Urinary bladder (tissue), 4 donors: ENCODE data around the gene MTCL1. TPM values are rescaled to one million over a fixed set of nuclear protein-coding genes. Genes with fewer than 3 reads are reported as not detected.
"Not testable (repeated sequence)": the region's sequence is repeated elsewhere in the genome, so short reads cannot be mapped to it uniquely, and the experiment has no call there.

Source experiments
- DNase-seq: peaks from one replicate; pipeline ENCODE4 v3.0.0-alpha.2; 2015; ENCODE audit errors: extremely low spot score
- H3K27ac ChIP-seq: one replicate; pipeline ENCODE4 v1.5.1; 2013; ENCODE audit warnings: low read depth, mild to moderate bottlenecking, moderate library complexity
- H3K36me3 ChIP-seq: one replicate; pipeline ENCODE4 v1.6.1; 2013; ENCODE audit warnings: mild to moderate bottlenecking, moderate library complexity; ENCODE audit not compliant: insufficient read depth
- H3K4me1 ChIP-seq: one replicate; pipeline ENCODE4 v1.6.1; 2013; ENCODE audit warnings: mild to moderate bottlenecking, moderate library complexity; ENCODE audit not compliant: insufficient read depth
- H3K4me3 ChIP-seq: one replicate; pipeline ENCODE4 v1.5.1; 2013; ENCODE audit warnings: low read depth, low read length
- WGBS: extraction: QIAGEN DNeasy Blood & Tissue Kit; methylation state at CpG from one replicate; pipeline ENCODE4 v1.1.7; 2013; 5-methylcytosine and 5-hydroxymethylcytosine counted together
- polyA plus RNA-seq: library from polyadenylated mRNA; stranded (reverse); fragments of 200-250 nt; gene quantifications from one replicate; pipeline ENCODE4 v1.2.3, GENCODE V29; 2013
- total RNA-seq: library from RNA; depleted of rRNA; stranded (reverse); fragments of >200 nt; gene quantifications from one replicate; pipeline ENCODE4 v1.2.3, GENCODE V29; 2014
- donor health status: healthy with polysubstance abuse.
- donor health status: healthy.

Gene MTCL1
- total and polyA plus RNA-seq, 2 donors = 16.6 to 24.2 TPM

DNA sequence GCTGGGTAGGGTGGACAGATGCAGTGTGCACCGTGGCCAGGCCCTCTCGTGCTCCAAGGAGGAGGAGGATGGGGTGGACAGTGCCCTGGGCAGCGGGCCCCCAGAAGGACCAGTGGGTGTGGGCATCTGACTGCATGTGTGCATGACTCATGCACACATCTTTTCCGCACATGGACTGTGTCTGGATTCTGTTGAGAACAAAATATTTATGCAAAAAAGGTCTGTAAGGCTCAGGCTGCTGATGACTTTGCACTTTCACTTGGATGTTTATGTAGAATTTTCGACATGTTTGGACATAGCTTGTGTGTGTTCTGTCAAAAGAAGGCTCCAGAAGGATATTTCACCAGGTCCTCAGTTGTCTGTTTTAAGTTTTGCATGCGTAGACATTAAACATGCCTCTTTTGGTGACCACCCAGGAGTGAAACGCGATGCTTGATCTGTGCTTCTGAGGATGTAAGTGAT lies 45.6 kb downstream of the MTCL1 start:
- peak; percentile 25 for DNase-seq
- H3K4me1 ChIP-seq = peaks cover 3% of the 10 kb centered on the region
- H3K27ac ChIP-seq = peak overlapping the region; percentile 60
- no peaks in the 10 kb centered on the region for H3K36me3 ChIP-seq
- no peak overlapping the region for H3K4me3 ChIP-seq
- 23% methylated on average over 8 of the region's 8 CpGs for WGBS

DNA sequence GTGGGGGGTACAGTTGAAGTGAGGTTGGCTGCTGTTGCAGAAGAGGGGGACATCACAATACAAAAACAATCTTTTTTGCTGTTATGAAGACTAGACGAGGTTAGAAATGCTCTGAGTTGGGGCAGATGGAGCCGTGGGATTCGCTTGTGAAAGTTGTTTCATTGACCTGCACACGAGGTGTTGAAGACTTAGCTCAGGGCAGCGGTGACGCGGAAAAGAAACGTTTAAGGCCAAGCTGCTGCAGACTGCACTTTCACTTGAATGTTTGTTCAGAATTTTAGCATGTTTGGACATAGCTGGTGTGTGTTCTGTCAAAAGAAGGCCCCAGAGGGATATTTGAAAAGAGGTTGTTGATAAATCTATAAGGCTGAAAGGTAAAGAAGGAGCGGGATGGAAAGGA lies 46.3 kb downstream of the MTCL1 start:
- no peak overlapping the region for H3K4me3 ChIP-seq
- peak overlapping the region; percentile 26 for H3K27ac ChIP-seq
- H3K36me3 ChIP-seq = no peaks in the 10 kb centered on the region
- WGBS = 69% methylated on average over 9 of the region's 9 CpGs
- no peak for DNase-seq
- peaks cover 3% of the 10 kb centered on the region for H3K4me1 ChIP-seq

DNA sequence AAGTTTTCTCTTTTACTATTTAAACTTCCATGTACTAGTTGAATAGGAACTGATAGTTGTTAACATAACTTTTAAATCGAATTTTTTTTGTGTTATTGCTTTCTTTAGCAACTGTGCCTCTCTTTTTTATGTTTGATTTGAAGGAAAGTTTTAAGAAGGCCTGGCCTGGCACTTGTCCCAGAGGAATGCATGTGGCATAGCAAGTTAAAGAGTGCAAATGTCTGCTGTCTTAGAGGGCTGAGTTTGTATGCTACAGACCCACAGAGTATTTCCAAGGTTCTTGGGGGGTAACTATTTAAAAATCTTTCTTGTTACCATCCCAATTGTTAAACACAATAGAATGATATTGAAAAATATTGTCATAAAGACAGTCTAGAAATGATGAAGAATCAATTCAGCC lies 47.0 kb downstream of the MTCL1 start:
- Histone ChIP-seq H3K27ac (no peak overlapping the region), H3K4me3 (no peak overlapping the region), H3K36me3 (no peaks in the 10 kb centered on the region), H3K4me1 (peaks cover 3% of the 10 kb centered on the region)
- no peak for DNase-seq
- WGBS = 32% methylated on average over 1 of the region's 1 CpG

DNA sequence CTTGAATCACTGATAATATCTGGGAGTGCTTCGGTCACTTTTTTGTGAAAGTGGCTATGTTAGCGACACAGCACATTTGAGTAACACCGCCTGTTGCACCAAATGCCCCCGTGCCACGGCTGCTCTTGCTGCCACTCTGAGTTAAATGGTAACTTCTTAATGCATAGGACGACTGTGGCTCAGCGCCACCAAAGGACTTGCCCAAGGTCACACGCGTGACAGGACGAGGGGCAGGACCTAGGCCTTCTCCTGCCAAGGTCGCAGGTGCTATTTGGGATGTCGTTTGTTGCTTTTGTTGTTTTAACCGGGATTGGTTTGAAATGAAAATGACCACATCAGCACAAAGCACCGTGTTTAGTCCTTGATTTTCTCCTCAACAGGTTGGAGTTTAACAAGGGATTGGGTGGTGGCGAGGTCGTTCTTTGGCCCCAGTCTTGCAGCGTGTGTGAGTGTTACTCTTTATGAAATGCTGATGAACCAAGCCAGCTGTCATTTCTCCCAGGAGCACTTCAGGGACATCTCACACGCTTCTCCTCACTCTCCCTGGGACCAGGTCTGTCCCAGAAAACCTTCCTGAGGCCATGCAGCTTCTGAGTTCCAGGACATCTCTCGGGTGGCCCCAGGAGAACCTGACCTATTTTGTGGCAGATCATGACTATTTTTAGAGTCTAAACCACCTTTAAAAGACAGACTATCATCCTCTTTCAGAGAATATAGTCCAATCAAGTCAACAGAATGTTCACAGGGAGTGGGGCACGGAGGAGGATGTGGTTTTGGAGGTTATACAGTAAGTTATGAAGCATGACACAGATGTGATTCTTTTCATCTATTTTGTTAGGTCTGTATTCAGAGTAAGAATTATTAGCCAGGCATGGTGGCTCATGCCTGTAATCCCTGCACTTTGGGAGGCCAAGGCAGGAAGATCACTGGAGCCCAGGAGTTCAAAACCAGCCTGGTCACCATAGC lies 49.9 kb downstream of the MTCL1 start:
- WGBS = 90% methylated on average over 20 of the region's 20 CpGs
- no peak overlapping the region for H3K4me3 ChIP-seq
- no peak overlapping the region for H3K27ac ChIP-seq
- no peaks in the 10 kb centered on the region for H3K36me3 ChIP-seq
- no peak for DNase-seq
- H3K4me1 ChIP-seq = peaks cover 4% of the 10 kb centered on the region

DNA sequence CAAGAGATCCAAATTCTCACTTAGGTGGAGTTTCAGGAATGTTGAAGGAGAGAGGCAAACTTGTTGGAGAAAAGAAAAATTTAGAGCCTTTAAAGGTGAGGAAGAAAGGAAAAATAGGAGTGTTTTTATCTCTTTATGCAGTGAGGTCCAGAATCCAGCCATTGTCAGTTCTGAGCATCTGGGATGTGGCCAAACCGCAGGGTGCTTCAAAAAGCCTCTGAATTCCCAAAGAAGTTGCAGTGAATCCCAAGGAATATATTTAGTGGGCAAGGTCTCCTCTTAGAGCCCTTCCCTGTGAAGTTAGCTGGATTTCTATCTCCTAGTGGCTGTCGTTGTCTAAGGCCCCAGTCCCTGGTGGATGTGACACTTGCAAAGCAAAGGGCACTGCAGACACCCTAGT lies 51.2 kb downstream of the MTCL1 start:
- H3K27ac ChIP-seq = no peak overlapping the region
- H3K4me1 ChIP-seq = peaks cover 2% of the 10 kb centered on the region
- DNase-seq = no peak
- H3K4me3 ChIP-seq = no peak overlapping the region
- WGBS = 90% methylated on average over 2 of the region's 2 CpGs
- no peaks in the 10 kb centered on the region for H3K36me3 ChIP-seq

DNA sequence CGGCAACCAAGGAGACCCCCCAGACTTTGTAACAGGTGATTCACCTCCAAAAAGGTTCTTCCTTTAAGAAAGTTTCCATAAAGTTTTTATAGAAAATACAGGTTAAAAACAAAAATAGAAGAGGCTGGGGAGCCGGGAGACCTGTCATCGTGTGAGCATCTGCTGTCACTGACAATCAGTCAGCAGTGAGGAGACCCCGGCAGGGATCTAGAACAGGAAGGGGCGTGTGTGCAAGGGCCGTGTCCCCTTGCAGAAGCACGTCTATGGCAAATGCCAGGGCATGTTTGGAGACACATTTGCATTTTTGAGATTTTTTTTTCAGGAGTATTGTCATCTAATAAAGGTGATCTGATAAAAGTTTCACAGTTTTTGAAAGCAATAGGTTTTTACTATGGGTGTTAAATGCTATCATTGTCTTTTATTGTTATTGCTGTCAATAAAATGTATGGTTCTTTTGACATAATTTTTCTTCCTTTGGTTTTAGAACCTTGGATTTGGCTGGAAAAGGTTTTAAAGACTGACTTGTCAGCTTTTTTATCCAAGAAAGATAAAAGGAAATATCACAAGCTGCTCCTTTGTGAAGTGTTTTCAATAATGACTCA lies 52.1 kb downstream of the MTCL1 start:
- no peaks in the 10 kb centered on the region for H3K36me3 ChIP-seq
- no peak overlapping the region for H3K4me3 ChIP-seq
- DNase-seq = no peak
- peaks cover 2% of the 10 kb centered on the region for H3K4me1 ChIP-seq
- 80% methylated on average over 7 of the region's 7 CpGs for WGBS
- H3K27ac ChIP-seq = no peak overlapping the region

DNA sequence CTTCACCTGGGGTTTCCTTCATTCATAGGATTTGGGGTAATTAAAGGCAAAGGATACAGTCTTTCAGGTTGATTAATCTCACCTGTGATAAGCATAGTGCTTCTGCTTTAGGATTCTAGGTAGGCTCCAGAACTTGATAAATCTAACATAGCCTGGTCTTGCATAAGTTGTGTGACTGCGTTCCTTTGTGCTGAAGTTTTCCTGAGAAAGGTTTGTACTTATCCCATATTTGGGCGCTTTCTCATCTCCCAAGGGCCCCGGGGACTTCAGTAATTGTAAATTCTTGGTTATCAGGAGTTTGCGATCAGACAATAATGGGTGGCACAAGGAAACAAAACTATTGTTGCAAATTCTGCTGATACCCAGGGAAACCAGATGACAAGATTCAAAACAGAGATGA lies 53.1 kb downstream of the MTCL1 start:
- 89% methylated on average over 4 of the region's 4 CpGs for WGBS
- Histone ChIP-seq H3K4me3 (no peak overlapping the region), H3K27ac (no peak overlapping the region), H3K4me1 (peaks cover 2% of the 10 kb centered on the region), H3K36me3 (no peaks in the 10 kb centered on the region)
- no peak for DNase-seq

DNA sequence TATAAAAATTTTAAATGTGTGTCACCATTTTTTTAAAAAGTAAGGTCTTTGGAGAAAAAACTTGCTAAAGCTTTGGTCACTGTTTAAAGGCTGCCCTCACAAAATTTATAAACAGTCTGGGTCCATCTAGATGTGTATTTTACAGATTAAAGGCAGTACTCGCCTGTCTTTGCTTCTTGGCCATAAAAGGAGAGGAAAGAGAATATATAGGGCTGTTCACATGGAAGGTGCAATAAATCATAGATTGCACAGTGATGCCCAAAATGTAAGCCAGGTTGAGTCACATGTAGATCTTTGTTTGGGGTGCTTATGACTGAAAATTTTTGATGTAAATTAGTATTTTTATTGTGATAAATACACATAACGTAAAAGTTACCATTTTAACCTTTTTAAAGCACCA lies 55.6 kb downstream of the MTCL1 start:
- H3K4me1 ChIP-seq = peaks cover 2% of the 10 kb centered on the region
- no peak overlapping the region for H3K27ac ChIP-seq
- no peaks in the 10 kb centered on the region for H3K36me3 ChIP-seq
- 81% methylated on average over 2 of the region's 2 CpGs for WGBS
- no peak overlapping the region for H3K4me3 ChIP-seq
- no peak for DNase-seq

DNA sequence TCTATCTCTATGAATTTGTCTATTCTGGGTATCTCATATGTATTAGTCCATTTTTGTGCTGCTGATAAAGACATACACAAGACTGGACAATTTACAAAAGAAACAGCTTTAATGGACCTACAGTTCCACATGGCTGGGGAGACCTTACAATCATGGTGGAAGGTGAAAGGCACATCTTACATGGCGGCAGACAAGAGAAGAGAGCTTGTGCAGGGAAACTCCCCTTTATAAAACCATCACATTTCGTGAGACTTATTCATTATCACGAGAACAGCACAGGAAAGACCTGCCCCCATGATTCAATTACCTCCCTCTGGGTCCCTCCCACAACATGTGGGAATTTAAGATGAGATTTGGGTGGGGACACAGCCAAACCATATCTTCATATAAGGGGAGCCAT lies 56.2 kb downstream of the MTCL1 start:
- not testable (repeated sequence) for H3K4me3 ChIP-seq, DNase-seq, H3K27ac ChIP-seq, H3K36me3 ChIP-seq, H3K4me1 ChIP-seq
- 96% methylated on average over 3 of the region's 3 CpGs for WGBS

DNA sequence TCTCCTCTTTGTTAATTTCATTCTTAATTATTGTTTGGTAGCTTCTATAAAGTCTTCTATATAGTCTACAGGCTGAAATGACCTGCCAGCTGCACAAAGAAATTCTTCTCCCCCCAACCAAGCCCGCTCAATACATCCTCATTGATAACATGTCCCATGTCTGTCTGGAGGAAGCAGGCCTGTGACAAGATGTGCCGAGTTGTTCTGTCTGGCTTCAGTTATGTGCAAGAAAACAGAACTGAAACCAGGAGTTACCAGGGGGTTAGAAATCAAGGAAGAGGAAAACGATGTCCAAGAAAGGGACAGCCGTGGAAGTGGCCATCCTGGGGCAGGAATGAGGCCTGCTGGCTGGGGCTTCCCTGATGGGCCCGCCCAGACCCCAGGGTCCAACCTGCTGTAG lies 57.6 kb downstream of the MTCL1 start:
- Histone ChIP-seq H3K4me1 (peaks cover 2% of the 10 kb centered on the region), H3K4me3 (no peak overlapping the region), H3K27ac (no peak overlapping the region), H3K36me3 (no peaks in the 10 kb centered on the region)
- DNase-seq = no peak
- WGBS = 92% methylated on average over 5 of the region's 5 CpGs

DNA sequence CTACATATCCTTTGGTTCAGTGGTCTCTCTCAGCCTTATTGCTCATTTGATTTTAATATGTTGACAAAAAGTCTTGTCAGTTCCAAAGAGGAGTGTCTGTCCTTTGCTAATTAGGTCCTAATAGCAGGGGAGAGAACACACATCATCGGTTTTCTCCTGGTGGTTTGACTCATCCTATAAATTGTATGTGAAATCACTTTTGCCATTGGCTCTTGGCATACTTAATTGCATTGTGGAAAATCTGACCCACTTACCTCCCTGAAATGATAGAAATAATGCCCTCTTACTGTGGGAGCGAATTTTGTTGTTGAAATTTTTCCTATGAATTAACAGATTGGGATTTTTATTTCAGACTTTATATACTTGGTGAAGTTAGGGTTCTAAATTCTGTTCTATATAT lies 58.3 kb downstream of the MTCL1 start:
- no peak for DNase-seq
- Histone ChIP-seq H3K36me3 (no peaks in the 10 kb centered on the region), H3K4me1 (no peaks in the 10 kb centered on the region), H3K4me3 (no peak overlapping the region), H3K27ac (no peak overlapping the region)
- WGBS = 83% methylated on average over 2 of the region's 2 CpGs

DNA sequence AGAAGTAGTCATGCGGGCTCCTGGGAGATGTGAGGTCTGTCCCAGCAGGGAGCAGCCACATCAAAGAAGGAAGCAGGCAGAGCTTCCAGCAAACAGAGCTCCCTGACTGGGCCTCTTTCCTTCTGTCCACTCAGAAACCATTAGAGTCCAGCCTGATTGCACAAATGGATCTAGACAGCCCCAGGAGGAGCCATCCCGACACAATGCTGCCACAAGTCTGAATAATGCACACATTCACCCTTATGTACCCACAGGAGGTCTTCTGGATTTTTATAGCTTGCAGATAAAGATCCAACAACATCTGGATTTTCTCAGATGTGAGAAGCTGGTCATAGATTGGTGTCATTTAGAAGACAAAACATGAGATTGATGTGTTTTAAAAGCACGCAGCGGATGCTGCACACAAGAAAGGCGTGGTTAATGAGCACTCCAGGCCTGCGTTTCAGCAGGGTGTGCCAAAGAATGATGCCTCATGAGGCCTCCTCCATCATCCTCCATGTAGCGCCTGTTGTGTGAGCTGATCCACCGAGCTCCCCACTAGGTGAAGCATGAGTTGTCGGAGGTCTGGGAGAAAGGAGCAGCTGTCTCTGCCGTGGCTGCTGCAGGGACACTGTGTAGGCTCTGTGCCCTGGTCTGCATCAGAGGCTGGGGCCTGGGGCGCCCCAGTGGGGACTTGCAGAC lies 60.6 kb downstream of the MTCL1 start:
- Histone ChIP-seq H3K4me1 (no peaks in the 10 kb centered on the region), H3K36me3 (no peaks in the 10 kb centered on the region), H3K27ac (no peak overlapping the region), H3K4me3 (no peak overlapping the region)
- WGBS = 57% methylated on average over 11 of the region's 11 CpGs
- no peak for DNase-seq

DNA sequence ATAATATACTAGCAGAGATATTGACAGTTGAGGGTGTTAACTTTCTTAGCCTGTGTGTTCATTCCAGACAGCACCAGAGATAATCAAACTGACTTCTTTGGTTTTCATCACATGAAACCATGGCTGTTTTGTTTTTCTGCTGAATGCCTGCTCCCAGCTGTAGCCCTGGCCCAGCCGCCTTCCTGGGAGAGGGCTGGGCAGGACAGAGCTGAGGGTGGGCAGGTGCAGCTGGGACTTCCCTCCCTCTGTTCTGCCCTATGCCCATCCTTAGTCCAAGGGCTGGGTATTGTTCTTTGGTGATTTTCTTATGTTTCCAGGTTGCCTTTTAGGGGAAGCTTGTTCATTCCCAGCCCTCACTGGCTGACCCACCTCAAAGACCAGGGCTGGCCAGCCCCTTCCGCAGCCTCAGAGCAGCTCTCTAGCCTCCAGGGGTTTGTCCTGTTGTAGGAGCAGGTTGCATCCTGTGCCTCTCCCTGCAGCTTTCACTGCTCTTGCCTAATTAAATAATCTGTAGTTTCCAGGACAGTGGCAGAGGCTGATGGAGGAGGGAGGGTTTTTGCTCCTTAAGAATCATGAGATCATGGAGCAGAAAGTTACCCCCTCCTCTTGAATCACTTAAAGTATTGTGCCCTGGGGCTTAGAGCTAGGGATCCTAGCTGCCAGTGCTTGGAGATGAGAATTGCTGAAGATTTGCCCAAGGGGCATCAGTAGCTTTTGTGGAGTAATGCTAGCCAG lies 61.4 kb downstream of the MTCL1 start:
- no peaks in the 10 kb centered on the region for H3K36me3 ChIP-seq
- no peak for DNase-seq
- no peak overlapping the region for H3K4me3 ChIP-seq
- H3K27ac ChIP-seq = no peak overlapping the region
- 78% methylated on average over 2 of the region's 2 CpGs for WGBS
- H3K4me1 ChIP-seq = no peaks in the 10 kb centered on the region
